Transverse colon (tissue), 4 donors: ENCODE data around the gene CSE1L.

Experiments used
- CTCF ChIP-seq, 5 experiments: fragments of 200-600 bp in 3 of 5; fragments of 450-650 bp in 2 of 5; sonication (generic) in 3 of 5; IDR thresholded peaks; 1 replicate in 2 of 5; 2 replicates in 3 of 5; pipeline ENCODE4 v1.5.1; 2016 to 2017; ENCODE audit warnings: antibody characterized with exemption in 5 of 5, inconsistent platforms in 3 of 5, mild to moderate bottlenecking in 2 of 5, moderate library complexity in 1 of 5
- POLR2AphosphoS5 ChIP-seq, 3 donors: sonication (generic); formaldehyde crosslinking; IDR thresholded peaks; one replicate each; pipeline ENCODE4 v1.6.1; 2016; ENCODE audit warnings: antibody characterized with exemption in 3 of 3

GRCh38 chr20:49115564-49115963 is 69.5 kb downstream of the CSE1L start:
- TF ChIP-seq POLR2AphosphoS5 (IDR thresholded peaks at IDR 0.05) (no peak), CTCF (IDR thresholded peaks at IDR 0.05) (no peak)
